HEK293 (cell line): ENCODE data around the gene PLB1.
A peak's percentile ranks its signal among the peaks of the same experiment; 100 is the strongest.
"Not testable (repeated sequence)": the region's sequence is repeated elsewhere in the genome, so short reads cannot be mapped to it uniquely, and the experiment has no call there.

Source experiments
- CTCF ChIA-PET: fragments of 350-600 bp; formaldehyde crosslinking; extraction: SDS; loops from one replicate; lab custom pipeline; 2021; ENCODE audit warnings: antibody characterized with exemption; lab: Yijun Ruan, JAX
- POLR2A ChIA-PET: fragments of 300-600 bp; formaldehyde crosslinking; extraction: SDS; loops from one replicate; lab custom pipeline; 2020; ENCODE audit warnings: antibody characterized with exemption, inconsistent platforms; lab: Yijun Ruan, JAX
- H3K27ac ChIP-seq: fragments of 200-500 bp; sonication (Bioruptor generic); 2 replicates; pipeline ENCODE4 v1.5.1; 2014; ENCODE audit warnings: low read depth, low read length, control low read depth, inconsistent platforms; ENCODE audit errors: extremely low read depth
- H3K36me3 ChIP-seq, 2 experiments: fragments of 200-500 bp in 1 of 2; sonication (Bioruptor generic) in 1 of 2; 1 replicate in 1 of 2; 2 replicates in 1 of 2; pipeline ENCODE4 v1.5.1; 2014 to 2017; ENCODE audit warnings: inconsistent platforms in 2 of 2, low read length in 2 of 2; ENCODE audit not compliant: control insufficient read depth in 2 of 2, insufficient read depth in 1 of 2
- H3K4me1 ChIP-seq: fragments of 200-500 bp; sonication (Bioruptor generic); 2 replicates; pipeline ENCODE4 v1.5.1; 2014; ENCODE audit warnings: mild to moderate bottlenecking, low read length, inconsistent platforms; ENCODE audit not compliant: control insufficient read depth, insufficient read depth
- H3K4me3 ChIP-seq: 2 replicates; pipeline ENCODE4 v1.5.1; 2011; ENCODE audit warnings: low read depth, mild to moderate bottlenecking, control low read depth, low read length, moderate library complexity
- H3K9me3 ChIP-seq: fragments of 200-500 bp; sonication (Bioruptor generic); 2 replicates; pipeline ENCODE4 v1.5.1; 2014; ENCODE audit warnings: low read depth, low read length, inconsistent platforms; ENCODE audit not compliant: control insufficient read depth, insufficient read depth
- EGR2 ChIP-seq: fragments of 450-650 bp; formaldehyde crosslinking; IDR thresholded peaks from 2 replicates; pipeline ENCODE4 v1.5.1; 2016; ENCODE audit warnings: low read depth, missing biosample characterization, missing genetic modification characterization
- GLI2 ChIP-seq: fragments of 450-650 bp; formaldehyde crosslinking; IDR thresholded peaks from 2 replicates; pipeline ENCODE4; 2017; ENCODE audit warnings: missing biosample characterization, missing genetic modification characterization, low read depth, borderline replicate concordance
- SALL2 ChIP-seq: fragments of 450-650 bp; formaldehyde crosslinking; IDR thresholded peaks from 2 replicates; pipeline ENCODE4 v1.5.0; 2017; ENCODE audit warnings: missing biosample characterization, mild to moderate bottlenecking, missing genetic modification characterization, borderline replicate concordance
- SP3 ChIP-seq: fragments of 450-650 bp; formaldehyde crosslinking; IDR thresholded peaks from 2 replicates; pipeline ENCODE4 v1.5.1; 2016; ENCODE audit warnings: missing biosample characterization, missing genetic modification characterization
- YY1 ChIP-seq: fragments of 450-650 bp; formaldehyde crosslinking; IDR thresholded peaks from 2 replicates; pipeline ENCODE4 v1.5.1; 2018; ENCODE audit warnings: missing biosample characterization, missing genetic modification characterization
- ZBTB17 ChIP-seq: fragments of 450-650 bp; formaldehyde crosslinking; IDR thresholded peaks from 2 replicates; pipeline ENCODE4 v1.5.1; 2016; ENCODE audit warnings: missing biosample characterization, missing genetic modification characterization
- ZEB2 ChIP-seq: fragments of 450-650 bp; formaldehyde crosslinking; IDR thresholded peaks from 2 replicates; pipeline ENCODE4 v1.5.1; 2016; ENCODE audit warnings: missing biosample characterization, missing genetic modification characterization
- ZFP3 ChIP-seq: fragments of 450-650 bp; formaldehyde crosslinking; IDR thresholded peaks from 2 replicates; pipeline ENCODE4 v1.5.1; 2016; ENCODE audit warnings: low read depth, missing biosample characterization, missing genetic modification characterization
- ZNF10 ChIP-seq: fragments of 450-650 bp; formaldehyde crosslinking; IDR thresholded peaks from 2 replicates; pipeline ENCODE4 v1.5.1; 2017; ENCODE audit warnings: missing biosample characterization, missing genetic modification characterization
- ZNF140 ChIP-seq: fragments of 450-650 bp; formaldehyde crosslinking; IDR thresholded peaks from 2 replicates; pipeline ENCODE4 v1.5.1; 2016; ENCODE audit warnings: missing biosample characterization, missing genetic modification characterization
- ZNF155 ChIP-seq: fragments of 450-650 bp; formaldehyde crosslinking; IDR thresholded peaks from 2 replicates; pipeline ENCODE4 v1.5.1; 2016; ENCODE audit warnings: missing biosample characterization, missing genetic modification characterization
- ZNF211 ChIP-seq: fragments of 450-650 bp; formaldehyde crosslinking; IDR thresholded peaks from 2 replicates; pipeline ENCODE4 v1.5.1; 2016; ENCODE audit warnings: low read depth, missing biosample characterization, missing genetic modification characterization
- ZNF274 ChIP-seq, 2 experiments: fragments of 200-500 bp in 1 of 2; fragments of 450-650 bp in 1 of 2; sonication (Bioruptor generic) in 1 of 2; formaldehyde crosslinking in 1 of 2; IDR thresholded peaks; 2 replicates each; pipeline versions ENCODE4 v1.5.1 to v1.6.1; 2014 to 2016; ENCODE audit warnings: borderline replicate concordance in 1 of 2, inconsistent platforms in 1 of 2, low read length in 1 of 2, missing biosample characterization in 1 of 2, missing genetic modification characterization in 1 of 2
- ZNF354C ChIP-seq: fragments of 450-650 bp; formaldehyde crosslinking; IDR thresholded peaks from 2 replicates; pipeline ENCODE4 v1.5.1; 2016; ENCODE audit warnings: missing biosample characterization, missing genetic modification characterization, low read depth, borderline replicate concordance
- ZNF548 ChIP-seq: fragments of 450-650 bp; formaldehyde crosslinking; IDR thresholded peaks from 2 replicates; pipeline ENCODE4 v1.5.1; 2016; ENCODE audit warnings: missing biosample characterization, missing genetic modification characterization
- ZNF623 ChIP-seq: fragments of 450-650 bp; formaldehyde crosslinking; IDR thresholded peaks from 2 replicates; pipeline ENCODE4 v1.5.1; 2016; ENCODE audit warnings: missing biosample characterization, missing genetic modification characterization
- TF ChIP-seq, protein P1 (sequence below): fragments of 450-650 bp; formaldehyde crosslinking; IDR thresholded peaks from 2 replicates; pipeline ENCODE4 v1.5.1; 2016; ENCODE audit warnings: missing biosample characterization, missing genetic modification characterization
- TF ChIP-seq, protein P2 (sequence below): fragments of 450-650 bp; formaldehyde crosslinking; optimal IDR thresholded peaks from 2 replicates; pipeline ENCODE3; 2016; ENCODE audit warnings: missing biosample characterization, mild to moderate bottlenecking, missing genetic modification characterization

PLB1 gene

DNA sequence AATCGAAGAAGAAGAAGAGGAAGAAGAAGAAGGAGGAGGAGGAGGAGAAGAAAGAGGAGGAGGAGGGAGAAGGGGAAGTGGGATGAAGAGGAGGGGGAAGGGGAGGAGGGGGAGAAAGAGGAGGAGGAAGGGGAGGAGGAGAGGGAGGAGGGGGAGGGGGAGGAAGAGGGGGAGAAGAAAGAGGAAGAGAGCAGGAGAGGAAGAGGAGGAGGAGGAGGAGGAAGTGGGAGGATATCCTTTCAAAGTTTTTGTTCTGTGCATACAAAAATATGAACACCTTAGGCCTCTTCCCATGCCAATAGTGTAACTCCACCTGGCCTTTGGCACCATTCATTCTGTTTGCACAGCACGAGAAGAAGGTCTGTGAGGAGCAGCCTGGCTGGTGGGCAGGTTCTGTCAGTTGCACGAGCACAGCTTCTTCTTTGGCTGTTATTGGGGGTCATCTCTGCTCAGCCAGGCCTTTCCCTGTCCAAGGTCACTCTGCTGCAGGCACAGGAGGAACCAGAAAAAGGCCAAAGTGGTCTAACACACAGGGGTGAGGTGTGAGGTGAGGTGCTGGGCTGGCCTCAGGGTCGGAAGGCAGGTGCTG is 25.8 kb upstream of the PLB1 start (continued):
- no peak for TF ChIP-seq ZNF274 (IDR thresholded peaks at IDR 0.05; ENCODE audit: low read length)
- TF ChIP-seq ZNF274 (tag by site-specific recombination; IDR thresholded peaks at IDR 0.05; ENCODE audit: borderline replicate concordance) = no peak
- TF ChIP-seq YY1 (tag by site-specific recombination) = no peak

DNA sequence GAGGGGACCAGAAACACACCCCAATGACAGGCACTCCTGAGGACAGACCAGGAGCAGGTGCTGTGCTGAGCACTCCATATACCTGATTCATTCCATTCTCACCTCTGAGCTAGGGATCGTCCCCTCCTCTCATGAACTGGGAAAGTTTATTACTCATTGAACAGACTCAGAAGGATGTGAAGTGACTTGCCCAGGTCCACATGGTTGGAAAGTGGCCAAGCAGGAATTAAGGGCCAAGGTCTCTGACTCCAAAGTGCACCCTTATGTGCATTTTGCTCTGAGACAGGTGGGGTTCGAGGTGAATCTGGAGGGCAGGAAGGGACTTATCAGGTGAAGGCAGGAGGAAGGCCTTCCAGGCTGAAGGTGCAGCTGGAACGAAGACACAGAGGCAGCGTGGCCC is 25.1 kb upstream of the PLB1 start:
- Histone ChIP-seq H3K36me3 (no peaks in the 10 kb centered on the region), H3K4me3 (no peak overlapping the region), H3K9me3 (no peaks in the 10 kb centered on the region), H3K27ac (no peak overlapping the region), H3K4me1 (no peaks in the 10 kb centered on the region)
- no peak for TF ChIP-seq SP3 (tag by site-specific recombination)
- peak; percentile 84 for TF ChIP-seq ZNF10 (tag by site-specific recombination)
- CTCF ChIA-PET = no interaction called here
- POLR2A ChIA-PET = no interaction called here

DNA sequence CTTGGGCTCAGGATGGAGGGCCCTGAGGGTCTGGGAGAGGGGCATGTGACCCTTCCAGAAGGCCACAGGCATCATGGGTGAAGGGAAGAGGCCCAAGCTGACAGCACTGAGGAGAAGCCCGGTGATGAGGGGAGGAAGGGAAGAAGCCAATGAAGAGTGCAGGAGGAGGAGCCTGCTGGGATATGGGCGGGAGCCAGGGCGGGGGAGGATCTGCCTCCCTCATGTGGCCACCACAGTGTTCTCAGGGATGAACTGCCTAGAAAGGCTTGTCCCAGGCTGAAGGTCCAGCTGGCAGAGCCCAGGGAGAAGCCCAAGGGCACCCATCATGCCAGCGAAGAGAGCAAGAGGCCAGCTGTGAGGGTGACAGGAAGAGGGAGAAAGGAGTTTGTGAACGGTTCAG is 24.6 kb upstream of the PLB1 start:
- CTCF ChIA-PET = no interaction called here
- H3K27ac ChIP-seq = no peak overlapping the region
- H3K36me3 ChIP-seq = no peaks in the 10 kb centered on the region
- no peaks in the 10 kb centered on the region for H3K4me1 ChIP-seq
- POLR2A ChIA-PET = no interaction called here
- TF ChIP-seq, protein P1, sequence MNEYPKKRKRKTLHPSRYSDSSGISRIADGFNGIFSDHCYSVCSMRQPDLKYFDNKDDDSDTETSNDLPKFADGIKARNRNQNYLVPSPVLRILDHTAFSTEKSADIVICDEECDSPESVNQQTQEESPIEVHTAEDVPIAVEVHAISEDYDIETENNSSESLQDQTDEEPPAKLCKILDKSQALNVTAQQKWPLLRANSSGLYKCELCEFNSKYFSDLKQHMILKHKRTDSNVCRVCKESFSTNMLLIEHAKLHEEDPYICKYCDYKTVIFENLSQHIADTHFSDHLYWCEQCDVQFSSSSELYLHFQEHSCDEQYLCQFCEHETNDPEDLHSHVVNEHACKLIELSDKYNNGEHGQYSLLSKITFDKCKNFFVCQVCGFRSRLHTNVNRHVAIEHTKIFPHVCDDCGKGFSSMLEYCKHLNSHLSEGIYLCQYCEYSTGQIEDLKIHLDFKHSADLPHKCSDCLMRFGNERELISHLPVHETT (tag by site-specific recombination) = no peak
- TF ChIP-seq EGR2 (tag by site-specific recombination) = 0 out of 2 replicates have a peak, but pooled peaks have one; percentile 14
- H3K4me3 ChIP-seq = no peak overlapping the region
- H3K9me3 ChIP-seq = no peaks in the 10 kb centered on the region

DNA sequence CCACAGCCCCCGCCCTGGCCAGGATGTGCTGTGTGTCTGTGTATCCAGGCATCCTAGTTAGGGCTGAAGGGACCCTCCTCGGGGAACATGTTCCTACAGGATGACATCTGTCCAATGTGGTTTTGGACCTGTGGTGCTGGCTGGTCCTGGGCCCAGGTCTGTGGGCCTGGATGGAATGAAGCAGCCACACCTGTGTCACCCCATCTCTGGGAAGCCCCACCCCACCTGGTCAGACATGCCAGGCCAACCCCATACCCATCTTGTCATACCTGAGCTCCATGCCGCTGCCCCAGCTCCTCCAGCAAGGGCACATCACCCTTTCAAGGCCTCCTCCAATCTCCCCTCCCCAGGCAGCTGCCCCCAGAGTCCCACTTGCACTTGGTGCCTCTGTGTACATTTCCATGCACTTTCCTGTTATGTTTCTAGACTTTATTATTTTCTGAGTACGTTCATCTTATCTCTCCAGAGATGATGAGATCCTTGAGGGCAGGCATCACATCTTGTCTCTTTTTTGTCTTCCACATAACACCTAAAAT is 24.1 kb upstream of the PLB1 start:
- H3K4me3 ChIP-seq = no peak overlapping the region
- ChIA-PET POLR2A (no interaction called here), CTCF (interaction anchor here (0.6 kb wide), 1 partner anchor 53 kb away, joined by 3 read pairs; no protein-coding TSS in a partner anchor)
- H3K36me3 ChIP-seq = no peaks in the 10 kb centered on the region
- TF ChIP-seq ZNF548 (no peak), GLI2 (tag by site-specific recombination) (no peak), ZNF623 (tag by site-specific recombination) (no peak)
- no peak overlapping the region for H3K27ac ChIP-seq
- no peaks in the 10 kb centered on the region for H3K9me3 ChIP-seq
- no peaks in the 10 kb centered on the region for H3K4me1 ChIP-seq

DNA sequence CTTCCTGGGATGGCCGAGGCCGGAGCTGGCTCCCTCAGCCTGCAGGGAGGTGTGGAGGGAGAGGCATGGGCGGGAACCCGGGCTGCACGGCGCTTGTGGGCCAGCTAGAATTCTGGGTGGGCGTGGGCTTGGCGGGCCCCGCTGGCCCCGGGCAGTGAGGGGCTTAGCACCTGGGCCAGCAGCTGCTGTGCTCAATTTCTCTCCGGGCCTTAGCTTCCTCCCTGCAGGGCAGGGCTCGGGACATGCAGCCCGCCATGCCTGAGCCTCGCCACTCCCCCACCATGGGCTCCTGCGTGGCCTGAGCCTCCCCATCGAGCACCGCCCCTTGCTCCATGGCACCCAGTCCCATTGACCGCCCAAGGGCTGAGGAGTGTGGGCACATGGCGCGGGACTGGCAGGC is 23.2 kb upstream of the PLB1 start:
- H3K4me3 ChIP-seq, CTCF ChIA-PET, POLR2A ChIA-PET: not testable (repeated sequence)

DNA sequence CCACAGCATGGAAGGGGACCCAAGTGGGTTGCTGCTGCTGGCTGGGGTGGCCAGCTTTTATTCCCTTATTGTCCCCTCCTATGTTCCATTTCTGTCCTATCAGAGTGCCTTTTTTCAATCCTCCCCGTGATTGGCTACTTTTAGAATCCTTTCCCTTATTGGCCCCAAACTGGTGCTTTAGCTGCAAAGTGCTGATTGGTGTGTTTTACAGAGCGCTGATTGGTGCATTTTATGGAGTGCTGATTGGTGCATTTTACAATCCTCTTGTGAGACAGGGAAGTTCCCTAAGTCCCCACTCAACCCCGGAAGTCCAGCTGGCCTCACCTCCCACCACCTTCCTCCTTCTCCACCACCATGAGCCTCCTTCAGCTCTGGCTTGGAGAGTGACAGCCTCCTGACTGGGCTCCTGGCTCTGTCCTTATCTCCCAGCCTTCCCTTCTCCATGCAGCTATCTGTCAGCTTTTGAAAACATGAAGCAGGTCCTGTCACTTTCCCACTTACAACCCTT is 20.7 kb upstream of the PLB1 start:
- Histone ChIP-seq H3K9me3 (no peaks in the 10 kb centered on the region), H3K36me3 (no peaks in the 10 kb centered on the region), H3K4me1 (no peaks in the 10 kb centered on the region), H3K4me3 (no peak overlapping the region), H3K27ac (no peak overlapping the region)
- ChIA-PET POLR2A (no interaction called here), CTCF (interaction anchor here (0.6 to 1.1 kb wide), 2 partner anchors 9 to 159 kb away, joined by 3 to 4 read pairs; no protein-coding TSS in a partner anchor)
- no peak for TF ChIP-seq ZNF155 (tag by site-specific recombination)
- TF ChIP-seq SALL2 (tag by site-specific recombination) = no peak
- TF ChIP-seq, protein P2, sequence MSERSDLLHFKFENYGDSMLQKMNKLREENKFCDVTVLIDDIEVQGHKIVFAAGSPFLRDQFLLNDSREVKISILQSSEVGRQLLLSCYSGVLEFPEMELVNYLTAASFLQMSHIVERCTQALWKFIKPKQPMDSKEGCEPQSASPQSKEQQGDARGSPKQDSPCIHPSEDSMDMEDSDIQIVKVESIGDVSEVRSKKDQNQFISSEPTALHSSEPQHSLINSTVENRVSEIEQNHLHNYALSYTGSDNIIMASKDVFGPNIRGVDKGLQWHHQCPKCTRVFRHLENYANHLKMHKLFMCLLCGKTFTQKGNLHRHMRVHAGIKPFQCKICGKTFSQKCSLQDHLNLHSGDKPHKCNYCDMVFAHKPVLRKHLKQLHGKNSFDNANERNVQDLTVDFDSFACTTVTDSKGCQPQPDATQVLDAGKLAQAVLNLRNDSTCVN (tag by site-specific recombination) = no peak
- TF ChIP-seq ZFP3 (tag by site-specific recombination) = no peak
- no peak for TF ChIP-seq ZNF140 (tag by site-specific recombination)
- TF ChIP-seq ZNF211 = no peak
- TF ChIP-seq ZBTB17 (tag by site-specific recombination) = no peak
- TF ChIP-seq ZEB2 (tag by site-specific recombination) = no peak
- TF ChIP-seq ZNF354C = no peak

More for the DNA sequence above, 23.2 kb upstream of the PLB1 start:
- not testable (repeated sequence) for H3K4me1 ChIP-seq, H3K9me3 ChIP-seq, H3K36me3 ChIP-seq, H3K27ac ChIP-seq
